DMS53 treated with DMSO at 0.1 percent for 48 hours (cell line): ENCODE data around the gene DRD2.

Experiments
- DNase-seq: peaks from one replicate; lab custom pipeline; 2025; ENCODE audit not compliant: unreplicated experiment; lab: John Stamatoyannopoulos, UW

DRD2 gene

DNA sequence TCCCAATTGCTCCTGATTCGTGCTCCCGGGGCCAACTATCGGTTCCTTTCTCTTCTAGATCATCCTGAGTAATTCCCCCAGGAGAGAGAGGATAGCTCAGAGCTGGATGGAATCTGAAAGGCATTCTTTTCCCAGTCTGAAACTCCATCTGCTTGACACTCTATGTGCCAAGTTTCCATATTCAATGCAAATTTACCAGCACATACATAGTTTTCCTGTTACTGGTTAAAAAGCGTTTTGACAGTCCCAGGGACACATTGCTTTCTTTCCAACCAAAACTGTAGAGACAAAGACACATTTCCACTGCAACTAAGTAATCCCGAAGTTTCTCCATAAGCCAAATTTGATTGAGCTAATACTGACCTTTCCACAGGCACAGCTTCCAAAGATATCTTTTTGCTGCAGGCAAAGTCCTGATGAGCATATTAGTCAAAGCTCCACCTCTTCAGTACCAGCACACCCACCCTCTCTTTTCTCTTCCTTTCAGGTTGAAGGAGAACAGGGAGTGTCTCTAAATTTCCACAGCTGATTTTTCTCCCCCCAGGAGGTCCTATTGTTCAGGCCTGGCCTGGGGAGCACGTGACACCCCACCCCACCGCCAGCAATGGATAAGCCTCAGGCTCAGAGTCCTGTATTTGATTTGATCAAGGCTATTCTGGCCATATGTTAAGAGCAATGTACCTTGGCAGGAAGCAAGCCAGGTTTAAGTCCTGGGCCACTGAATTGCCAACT, 97.4 kb downstream of the DRD2 start:
- no peak for DNase-seq

DNA sequence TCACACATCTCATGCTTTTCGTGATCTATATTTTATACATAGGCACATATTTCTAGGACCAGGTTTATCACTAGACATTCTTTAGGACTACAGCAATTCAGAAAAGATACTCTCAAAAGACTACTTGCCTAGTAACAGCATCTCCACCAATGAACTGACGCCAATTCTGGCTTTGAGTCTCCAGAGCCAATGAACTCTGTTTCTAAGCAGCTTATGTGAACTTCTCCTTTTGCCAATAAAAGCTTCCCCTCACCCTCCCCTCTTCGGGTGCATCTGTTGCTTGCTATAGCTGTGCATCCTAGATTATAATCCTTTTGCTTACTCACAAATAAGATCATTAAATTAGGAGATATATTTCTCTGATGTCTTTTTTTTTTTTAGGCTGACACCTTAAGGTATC, 99.0 kb downstream of the DRD2 start:
- no peak for DNase-seq

DNA sequence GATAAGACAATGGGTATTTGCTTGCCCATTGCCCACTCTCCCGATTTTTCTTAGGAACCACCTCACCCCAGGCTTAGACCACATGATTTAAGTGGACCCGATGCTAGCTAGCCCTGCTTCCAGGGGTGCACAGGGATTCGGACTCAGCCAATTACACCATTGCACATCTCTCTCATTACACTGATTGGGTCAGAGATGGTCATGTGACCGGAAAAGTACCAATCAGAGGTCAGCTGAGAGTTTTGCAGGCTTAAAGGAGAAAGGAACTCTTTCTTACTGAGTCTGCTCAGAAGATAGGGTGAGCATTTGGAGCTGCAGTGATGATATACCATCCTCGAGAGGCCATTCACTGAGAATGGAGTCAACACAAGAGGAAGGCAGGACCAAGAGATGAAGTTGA, 99.8 kb downstream of the DRD2 start:
- DNase-seq = no peak

DNA sequence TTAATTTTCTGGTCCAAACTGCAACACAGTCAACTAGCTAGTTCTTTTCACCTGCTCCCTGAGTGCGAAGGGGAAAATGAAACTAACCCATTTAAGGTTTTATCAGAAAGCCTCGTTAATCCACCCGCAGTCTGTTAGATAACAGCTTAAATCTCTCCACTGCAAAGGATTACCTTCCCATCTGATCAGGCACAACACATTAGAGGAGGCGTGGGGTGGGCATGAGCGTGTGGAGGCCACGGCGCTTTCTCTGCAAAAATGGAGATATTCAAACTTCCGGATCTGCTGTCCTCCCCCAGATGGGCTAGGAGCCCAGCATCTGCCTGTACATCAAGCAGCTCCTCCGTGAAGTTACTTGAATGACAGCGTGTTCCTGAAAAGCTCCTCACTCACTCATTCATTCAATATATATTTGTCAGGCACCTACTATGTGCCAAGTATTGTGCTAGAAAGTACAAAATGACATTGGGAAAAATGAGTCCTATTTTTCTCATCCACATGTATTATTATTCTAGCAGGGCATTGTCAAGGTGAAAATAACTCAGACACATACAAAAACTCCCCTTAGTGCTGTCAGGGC, 101.1 kb downstream of the DRD2 start:
- no peak for DNase-seq

DNA sequence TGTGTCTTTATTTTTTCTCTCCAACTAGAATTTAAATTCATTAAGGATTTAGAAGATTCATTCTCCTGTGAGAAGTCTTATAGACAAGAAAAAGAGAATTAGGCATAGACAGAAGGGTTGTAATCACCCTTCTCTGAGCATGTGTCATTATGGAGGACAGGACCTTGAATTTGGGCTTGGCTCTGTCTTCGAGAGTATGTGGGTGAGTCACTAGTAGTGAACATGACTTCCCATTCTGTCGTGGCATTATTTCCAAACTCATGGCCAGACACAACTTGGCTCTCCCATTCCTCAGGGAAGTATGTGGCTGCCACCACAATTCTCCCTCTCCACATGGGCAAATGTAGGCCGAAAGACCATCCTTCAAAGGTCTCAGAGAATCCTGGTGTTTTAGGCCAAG, 101.9 kb downstream of the DRD2 start:
- DNase-seq = no peak

DNA sequence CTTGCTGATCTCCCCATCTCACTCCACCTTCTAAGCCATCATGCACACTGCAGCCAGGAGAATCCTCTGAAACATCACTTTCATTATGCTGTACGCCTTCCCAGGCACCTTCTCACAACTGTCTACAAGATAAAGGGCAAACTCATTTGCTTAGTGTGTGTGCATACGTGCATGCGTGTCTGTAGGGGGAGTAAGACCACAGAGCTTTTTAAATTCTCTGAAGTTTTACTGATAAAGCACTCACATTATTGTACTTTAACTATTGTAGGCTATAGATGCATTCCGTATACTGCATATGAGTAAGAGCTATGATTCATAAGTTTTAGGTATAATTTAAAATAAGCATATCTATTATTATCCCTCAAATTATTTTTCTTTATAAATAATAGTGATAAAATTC, 102.9 kb downstream of the DRD2 start:
- no peak for DNase-seq

DNA sequence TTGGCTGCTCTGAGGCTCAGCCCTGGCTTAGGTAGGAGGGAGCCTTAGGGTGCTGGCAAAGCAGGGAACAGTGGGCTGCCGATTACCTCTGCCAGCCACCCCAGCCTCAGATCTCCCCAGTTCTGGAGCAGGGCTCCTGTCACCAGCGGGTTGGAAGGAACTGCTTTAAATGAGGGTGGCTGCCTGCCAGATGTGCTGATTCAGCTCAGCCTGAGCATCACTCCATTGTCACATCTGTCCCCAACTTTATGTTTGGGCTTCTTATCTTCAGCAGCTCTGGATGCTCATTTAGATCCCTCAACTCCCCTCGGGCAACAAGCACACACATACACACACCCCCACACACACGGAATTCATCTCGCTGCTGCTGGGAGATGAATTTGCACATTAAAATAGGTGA, 104.6 kb downstream of the DRD2 start:
- DNase-seq = no peak

DNA sequence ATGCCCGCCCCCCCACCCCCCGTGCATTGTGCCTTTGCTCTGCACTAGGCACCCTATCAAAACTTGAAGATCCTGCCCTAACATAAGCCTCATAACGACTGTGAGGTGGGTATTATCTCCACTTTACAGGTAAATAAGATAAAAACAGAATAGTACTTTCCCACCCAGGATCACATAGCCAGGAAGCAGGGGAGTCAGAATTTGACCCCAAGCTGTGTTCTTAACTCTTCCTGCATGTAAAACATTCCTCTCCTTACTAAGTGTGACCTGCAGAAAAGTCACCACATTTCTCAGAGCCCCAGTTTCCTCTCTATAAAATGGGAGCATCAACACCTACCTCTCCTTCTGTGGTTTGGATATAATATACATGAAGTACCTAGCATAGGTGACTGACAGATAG, 105.8 kb downstream of the DRD2 start:
- DNase-seq = no peak

DNA sequence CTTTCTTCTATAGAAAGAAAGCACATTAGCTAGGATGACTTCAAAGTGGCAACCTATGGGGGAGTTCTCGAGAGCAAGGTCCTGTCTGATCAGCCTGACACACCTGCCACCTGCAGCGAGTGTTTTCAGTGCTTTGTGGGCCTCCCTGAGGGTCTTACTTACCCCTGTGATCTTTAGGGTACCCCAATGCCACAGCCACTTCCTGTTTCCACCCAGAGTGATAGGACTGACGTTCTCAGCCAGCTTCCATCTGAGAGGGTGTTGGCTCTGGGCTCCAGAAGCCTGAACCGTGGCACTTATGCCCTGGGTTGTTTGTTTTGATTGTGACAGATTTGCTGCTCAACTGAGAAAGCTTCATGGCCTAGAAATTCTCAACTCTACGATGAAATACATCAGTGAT, 109.3 kb downstream of the DRD2 start:
- peak; percentile 38 for DNase-seq

DNA sequence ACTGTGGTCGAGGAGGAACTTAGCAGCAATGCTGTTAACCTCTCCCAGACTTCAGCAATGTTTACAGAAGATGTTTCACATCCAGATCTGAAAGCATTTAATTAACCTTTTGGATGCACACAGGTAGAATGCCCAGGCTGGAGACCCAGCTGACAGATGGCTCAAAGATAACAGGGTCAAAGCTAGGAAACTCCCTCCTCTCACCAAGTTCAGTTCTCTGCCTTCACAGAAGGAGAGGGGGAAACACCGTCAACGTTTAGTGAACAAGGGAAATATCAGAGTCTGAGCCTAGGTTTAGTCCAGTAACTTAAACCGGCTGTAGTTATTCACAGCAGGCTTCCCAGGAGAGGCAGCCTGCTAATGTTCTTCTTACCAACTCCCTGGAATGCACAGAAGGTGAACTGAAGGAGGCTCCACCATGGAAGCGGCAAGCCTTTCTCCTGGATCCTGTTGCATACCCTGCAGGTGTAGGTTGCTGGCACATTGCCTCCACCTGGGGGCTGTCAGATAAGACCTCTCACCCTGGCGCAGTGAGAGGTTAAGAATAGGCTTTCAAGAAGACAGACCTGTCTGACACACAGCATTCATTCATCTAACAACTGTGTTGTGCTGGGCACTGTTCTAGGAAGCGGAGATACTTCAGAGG, 111.1 kb downstream of the DRD2 start:
- DNase-seq = no peak

DNA sequence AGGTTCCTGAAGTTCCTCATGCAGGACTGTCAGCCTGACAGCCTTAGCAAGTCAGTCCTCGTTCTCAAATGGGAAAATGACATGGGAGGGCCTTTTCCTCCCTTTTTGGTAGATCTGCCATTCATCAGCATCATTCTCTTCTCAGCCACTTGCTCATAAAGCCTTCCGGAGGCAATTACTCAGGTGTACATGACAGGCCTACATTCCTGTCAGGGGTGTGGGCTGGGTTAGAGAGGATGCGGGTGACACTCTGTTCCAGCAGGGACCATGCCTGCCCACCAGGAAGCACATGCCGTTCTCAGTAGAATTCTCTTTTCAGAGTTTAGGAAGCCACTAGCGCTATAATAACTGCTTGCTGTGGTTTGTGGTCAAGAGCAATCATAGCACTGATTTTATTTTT, 111.8 kb downstream of the DRD2 start:
- DNase-seq = no peak
